ENCODE results near the gene SPRR2F.

The SPRR2F gene

GRCh38 chr1:153081736-153082135, 31.6 kb downstream of the SPRR2F start:
- DNase-seq (ENCODE audit: insufficient read length, low spot score), result no peak
- FAIRE-seq, result no peak

GRCh38 chr1:153072806-153073726, 40.2 kb downstream of the SPRR2F start:
- DNase-seq (ENCODE audit: insufficient read length, low spot score) (no peak), FAIRE-seq (no peak)

- FAIRE-seq (no peak), DNase-seq (ENCODE audit: insufficient read length, low spot score) (no peak)
These were observed 41.8 kb downstream of the SPRR2F start, which contains the start of gene SPRR2B for GRCh38 chr1:153071511-153071910. Gene SPRR2B, minus strand, starts transcription at chr1:153071611. Its CDS starts 772 bp downstream, at chr1:153070839.

- FAIRE-seq, result no peak
- no peak for DNase-seq (ENCODE audit: insufficient read length, low spot score)
These were observed 43.1 kb downstream of the SPRR2F start for GRCh38 chr1:153070243-153070642.

Data from GM19239 (cell line).